GM19372 (cell line): ENCODE data around the gene PMVK.
"Not testable (repeated sequence)": the region's sequence is repeated elsewhere in the genome, so short reads cannot be mapped to it uniquely, and the experiment has no call there.

Source experiments
- ATAC-seq: cut with Tn5 transposase; IDR thresholded peaks from one replicate; pipeline ENCODE4 v1.9.1; 2021; ENCODE audit warnings: mild to moderate bottlenecking, low read depth, moderate library complexity; ENCODE audit not compliant: unreplicated experiment

PMVK gene

GRCh38 chr1:154926201-154926600 is 10.3 kb downstream of the PMVK start:
- ATAC-seq = no peak

DNA sequence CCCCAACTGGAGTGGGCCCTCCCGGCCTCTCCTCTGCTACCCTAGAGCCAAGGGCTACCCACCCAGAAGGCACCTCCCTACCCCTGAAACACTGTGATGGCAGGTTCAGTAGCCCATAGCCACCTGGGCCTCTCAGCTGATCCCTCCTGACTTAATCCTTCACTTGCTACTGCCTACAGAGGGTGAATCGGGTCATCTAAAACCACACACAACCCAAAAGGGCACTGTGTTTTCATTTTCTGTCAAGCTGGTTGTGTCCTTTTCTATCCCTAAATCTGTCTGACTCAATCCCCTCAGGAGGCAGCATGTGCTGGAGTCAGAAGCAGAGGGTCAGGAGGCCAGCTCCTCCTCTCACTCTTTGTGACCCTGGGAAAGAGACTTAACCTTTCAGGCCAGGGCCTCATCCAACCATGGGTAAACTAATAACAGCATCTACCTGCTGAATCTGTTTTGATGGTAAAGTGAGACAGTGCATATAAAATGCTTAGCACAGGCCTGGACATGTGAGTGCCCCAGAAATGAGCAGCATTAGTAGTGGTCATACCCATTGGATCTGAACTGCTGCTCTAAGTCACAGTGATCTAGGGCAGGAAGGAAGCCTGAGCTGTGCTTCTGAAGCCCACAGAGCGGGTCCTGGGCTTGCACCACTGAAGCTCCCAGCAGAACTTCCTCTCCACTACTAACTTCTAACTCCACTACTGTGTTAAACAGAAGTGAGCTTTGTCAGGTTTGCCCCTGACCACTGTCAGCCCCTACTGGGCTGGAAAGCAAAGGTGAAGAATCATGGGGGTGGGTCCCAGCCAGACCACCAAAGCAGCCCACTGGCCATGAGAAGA is 11.0 kb downstream of the PMVK start:
- ATAC-seq = no peak

GRCh38 chr1:154923695-154924094 is 12.8 kb downstream of the PMVK start:
- no peak for ATAC-seq

DNA sequence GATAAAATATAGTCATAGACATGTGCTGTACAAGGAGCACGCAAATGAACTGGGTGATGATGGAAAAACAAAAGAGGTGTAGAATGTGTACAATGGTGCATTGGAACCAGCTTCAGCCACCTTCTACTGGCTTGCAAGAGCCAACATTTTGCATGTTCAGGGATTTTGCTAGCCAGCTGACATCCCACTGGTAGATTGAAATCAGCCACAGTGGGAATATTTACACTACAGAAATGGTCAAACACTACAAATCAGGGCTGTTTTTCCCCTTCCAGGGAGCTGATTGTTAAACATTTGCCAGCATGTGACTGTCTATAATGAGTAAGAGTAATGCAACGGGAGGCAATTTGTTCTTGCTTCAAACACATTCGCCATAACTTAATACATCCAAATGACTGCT is 23.2 kb downstream of the PMVK start:
- ATAC-seq = no peak

DNA sequence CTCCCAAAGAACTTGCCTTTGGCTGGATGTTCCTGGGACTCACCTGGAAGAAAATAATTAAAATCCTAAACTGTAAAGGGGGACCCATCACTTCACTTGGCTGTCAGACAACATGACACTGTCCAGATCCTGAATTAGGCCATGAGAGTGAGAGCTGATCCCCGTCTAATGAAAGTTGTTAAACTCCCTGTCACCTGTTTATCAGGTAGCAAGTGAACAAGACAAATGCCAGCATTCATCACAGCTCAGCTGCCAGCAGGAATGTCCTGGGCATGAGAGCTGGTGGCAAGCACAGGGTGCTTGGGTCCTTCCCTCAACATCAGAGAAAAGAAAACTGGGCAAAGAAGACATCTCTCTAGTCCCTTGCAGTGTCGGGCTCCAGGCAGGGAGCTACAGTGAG is 23.8 kb downstream of the PMVK start:
- no peak for ATAC-seq

GRCh38 chr1:154911691-154912550 is 24.6 kb downstream of the PMVK start:
- ATAC-seq = no peak

GRCh38 chr1:154910851-154911250 is 25.7 kb downstream of the PMVK start:
- no peak for ATAC-seq

GRCh38 chr1:154908937-154909336 is 27.6 kb downstream of the PMVK start:
- ATAC-seq = no peak

GRCh38 chr1:154908129-154908528 is 28.4 kb downstream of the PMVK start:
- ATAC-seq = not testable (repeated sequence)

- ATAC-seq = no peak
These were observed 29.9 kb downstream of the PMVK start for GRCh38 chr1:154906621-154907081.

DNA sequence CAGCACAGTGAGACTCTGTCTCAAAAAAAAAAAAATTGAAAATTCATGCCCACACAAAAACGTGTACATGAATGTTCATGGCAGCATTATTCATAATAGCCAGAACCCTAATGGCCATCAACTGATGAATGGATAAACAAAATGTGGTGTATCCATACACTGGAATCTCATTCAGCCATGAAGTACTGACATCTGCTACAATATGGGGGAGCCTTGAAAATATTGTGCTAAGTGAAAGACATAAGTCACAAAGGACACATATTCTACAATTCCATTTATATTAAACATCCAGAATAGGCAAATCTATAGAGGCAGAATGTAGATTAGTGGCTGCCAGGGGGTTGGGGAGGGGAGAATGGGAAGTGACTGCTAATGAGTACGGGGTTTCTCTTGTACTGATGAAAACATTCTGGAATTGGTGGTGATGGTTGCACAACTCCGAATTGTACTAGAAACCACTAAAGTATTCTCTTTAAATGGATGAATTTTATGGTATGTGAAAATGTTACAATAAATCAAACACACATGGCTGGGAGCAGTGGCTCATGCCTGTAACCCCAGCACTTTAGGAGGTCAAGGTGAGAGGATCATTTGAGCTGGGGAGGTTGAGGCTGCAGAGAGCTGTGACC is 33.5 kb downstream of the PMVK start:
- no peak for ATAC-seq

- ATAC-seq = no peak
These were observed 34.9 kb downstream of the PMVK start for GRCh38 chr1:154901591-154901990.

- ATAC-seq = no peak
These were observed 37.5 kb downstream of the PMVK start for GRCh38 chr1:154899041-154899440.

- ATAC-seq = no peak
These were observed 39.7 kb downstream of the PMVK start for GRCh38 chr1:154896771-154897286.

GRCh38 chr1:154895798-154896197 is 40.7 kb downstream of the PMVK start:
- ATAC-seq = no peak

GRCh38 chr1:154891452-154891851 is 45.1 kb downstream of the PMVK start:
- no peak for ATAC-seq

GRCh38 chr1:154888757-154889156 is 47.8 kb downstream of the PMVK start:
- ATAC-seq = no peak

DNA sequence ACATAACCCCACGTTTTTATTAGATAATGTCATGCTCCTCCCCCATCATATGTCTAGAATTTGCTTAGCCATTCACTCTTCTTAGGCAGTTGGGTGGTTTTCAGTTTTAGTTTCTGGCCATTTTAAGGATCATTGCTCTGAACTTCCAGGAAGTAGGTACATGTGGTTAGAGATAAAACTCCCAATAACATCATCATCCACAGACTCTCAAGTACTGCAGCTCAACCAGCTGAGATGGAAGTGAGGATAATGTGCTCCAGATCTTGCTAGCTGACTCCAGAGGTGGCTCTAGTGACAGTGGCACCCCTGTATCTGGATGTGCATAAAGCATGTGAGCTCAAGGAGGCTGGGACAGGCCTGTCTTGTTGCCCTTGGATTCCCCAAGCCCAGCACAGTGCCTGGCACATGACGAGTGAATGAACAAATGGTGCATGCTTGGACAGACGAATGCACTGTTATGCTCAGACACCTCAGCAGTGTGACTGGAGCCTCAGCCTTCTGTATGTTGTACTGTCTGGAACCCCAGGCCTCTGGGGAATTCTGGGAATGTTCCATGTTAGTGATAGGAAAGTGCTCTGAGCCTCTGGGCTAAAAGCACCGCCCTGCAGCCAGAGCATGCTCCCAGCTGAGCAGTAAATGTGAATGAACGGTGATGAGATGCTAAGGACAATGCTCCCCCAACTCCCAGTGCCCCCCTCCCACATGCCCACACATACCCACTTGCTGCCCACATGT is 50.1 kb downstream of the PMVK start:
- ATAC-seq = no peak

- no peak for ATAC-seq
These were observed 51.4 kb downstream of the PMVK start for GRCh38 chr1:154884869-154885701.
